Measurements from ENCODE around the gene SIRPB2.

DNA sequence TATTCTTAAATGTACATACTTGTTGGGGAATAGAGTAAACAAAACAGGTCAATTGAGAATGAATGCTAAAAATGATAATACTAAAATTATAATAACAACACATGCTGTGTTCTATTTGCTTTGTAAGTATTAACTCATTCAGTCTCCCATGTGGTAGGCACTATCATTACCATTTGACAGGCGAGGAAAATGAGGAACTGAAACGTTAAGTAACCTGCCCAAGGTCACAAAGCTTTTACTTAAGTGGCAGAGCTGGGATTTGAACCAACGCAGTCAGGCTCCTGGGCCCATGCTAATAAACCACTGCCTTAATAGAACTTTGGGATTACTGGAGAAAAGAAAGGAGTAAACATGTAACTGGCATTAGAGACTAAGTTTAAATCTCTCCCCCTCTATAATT is 28.4 kb downstream of the SIRPB2 start:
- TF ChIP-seq, protein P1, sequence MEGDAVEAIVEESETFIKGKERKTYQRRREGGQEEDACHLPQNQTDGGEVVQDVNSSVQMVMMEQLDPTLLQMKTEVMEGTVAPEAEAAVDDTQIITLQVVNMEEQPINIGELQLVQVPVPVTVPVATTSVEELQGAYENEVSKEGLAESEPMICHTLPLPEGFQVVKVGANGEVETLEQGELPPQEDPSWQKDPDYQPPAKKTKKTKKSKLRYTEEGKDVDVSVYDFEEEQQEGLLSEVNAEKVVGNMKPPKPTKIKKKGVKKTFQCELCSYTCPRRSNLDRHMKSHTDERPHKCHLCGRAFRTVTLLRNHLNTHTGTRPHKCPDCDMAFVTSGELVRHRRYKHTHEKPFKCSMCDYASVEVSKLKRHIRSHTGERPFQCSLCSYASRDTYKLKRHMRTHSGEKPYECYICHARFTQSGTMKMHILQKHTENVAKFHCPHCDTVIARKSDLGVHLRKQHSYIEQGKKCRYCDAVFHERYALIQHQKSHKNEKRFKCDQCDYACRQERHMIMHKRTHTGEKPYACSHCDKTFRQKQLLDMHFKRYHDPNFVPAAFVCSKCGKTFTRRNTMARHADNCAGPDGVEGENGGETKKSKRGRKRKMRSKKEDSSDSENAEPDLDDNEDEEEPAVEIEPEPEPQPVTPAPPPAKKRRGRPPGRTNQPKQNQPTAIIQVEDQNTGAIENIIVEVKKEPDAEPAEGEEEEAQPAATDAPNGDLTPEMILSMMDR (conservative IDR thresholded peaks at IDR 0.05; ENCODE audit: low read length) = no peak
- TF ChIP-seq EZH2phosphoT487 (IDR thresholded peaks at IDR 0.05; ENCODE audit: borderline replicate concordance, low read depth, low read length) = no peak

Data from OCI-LY7 (cell line).